H9 (cell line): ENCODE results near the gene ANKRD13A. TPM values are rescaled to one million over a fixed set of nuclear protein-coding genes. Genes with fewer than 3 reads are reported as not detected.

Experiments used
- DNase-seq: peaks from one replicate; pipeline ENCODE4 v3.0.0-alpha.2; 2017
- H2AFZ ChIP-seq: one replicate; pipeline ENCODE4 v1.6.1; 2013; ENCODE audit warnings: mild to moderate bottlenecking, low read length, control low read depth, moderate library complexity
- H2AK5ac ChIP-seq: 2 replicates; pipeline ENCODE4 v1.6.1; 2013; ENCODE audit warnings: low read length, control low read depth, mixed read lengths; ENCODE audit not compliant: insufficient read length
- H2BK120ac ChIP-seq: one replicate; pipeline ENCODE4 v1.6.1; 2013; ENCODE audit warnings: low read depth, mild to moderate bottlenecking, low read length, control low read depth, inconsistent platforms; ENCODE audit not compliant: poor library complexity, severe bottlenecking
- H2BK12ac ChIP-seq: 2 replicates; pipeline ENCODE4 v1.6.1; 2013; ENCODE audit warnings: low read length, control low read depth, mixed read lengths, low read depth; ENCODE audit not compliant: insufficient read length
- H2BK15ac ChIP-seq: 2 replicates; pipeline ENCODE4 v1.6.1; 2013; ENCODE audit warnings: low read depth, low read length, control low read depth
- H2BK20ac ChIP-seq: one replicate; pipeline ENCODE4 v1.6.1; 2013; ENCODE audit warnings: low read depth, mild to moderate bottlenecking, low read length, control low read depth, inconsistent platforms; ENCODE audit not compliant: poor library complexity, severe bottlenecking
- H2BK5ac ChIP-seq: 2 replicates; pipeline ENCODE4 v1.6.1; 2013; ENCODE audit warnings: low read length, control low read depth, mixed read lengths; ENCODE audit not compliant: insufficient read length
- H3K14ac ChIP-seq: 2 replicates; pipeline ENCODE4 v1.6.1; 2013; ENCODE audit warnings: low read length, control low read depth; ENCODE audit not compliant: insufficient read depth
- H3K18ac ChIP-seq: 2 replicates; pipeline ENCODE4 v1.6.1; 2013; ENCODE audit warnings: low read depth, mild to moderate bottlenecking, mixed read lengths, low read length, control low read depth; ENCODE audit not compliant: insufficient read length
- H3K23ac ChIP-seq: 2 replicates; pipeline ENCODE4 v1.6.1; 2013; ENCODE audit warnings: low read length, control low read depth, mixed read lengths, low read depth; ENCODE audit not compliant: insufficient read length
- H3K23me2 ChIP-seq: 2 replicates; pipeline ENCODE4 v1.6.1; 2013; ENCODE audit warnings: low read depth, mild to moderate bottlenecking, mixed read lengths, low read length, control low read depth; ENCODE audit not compliant: insufficient read length, poor library complexity, severe bottlenecking
- H3K27ac ChIP-seq: 2 replicates; pipeline ENCODE4 v1.5.1; 2013; ENCODE audit warnings: low read length, control low read depth, mixed read lengths, low read depth; ENCODE audit not compliant: insufficient read length
- H3K27me3 ChIP-seq: 2 replicates; pipeline ENCODE4 v1.6.1; 2013; ENCODE audit warnings: low read length, control low read depth, inconsistent platforms; ENCODE audit not compliant: insufficient read depth
- H3K4ac ChIP-seq: 2 replicates; pipeline ENCODE4 v1.6.1; 2013; ENCODE audit warnings: low read depth, mild to moderate bottlenecking, control low read depth, inconsistent platforms, low read length, moderate library complexity
- H3K4me1 ChIP-seq: 2 replicates; pipeline ENCODE4 v1.6.1; 2013; ENCODE audit warnings: low read length, control low read depth, inconsistent platforms; ENCODE audit not compliant: insufficient read depth
- H3K4me2 ChIP-seq: 2 replicates; pipeline ENCODE4 v1.6.1; 2013; ENCODE audit warnings: low read length, control low read depth, mixed read lengths; ENCODE audit not compliant: insufficient read length, insufficient read depth
- H3K56ac ChIP-seq: 2 replicates; pipeline ENCODE4 v1.6.1; 2013; ENCODE audit warnings: low read depth, mild to moderate bottlenecking, mixed read lengths, low read length, control low read depth; ENCODE audit not compliant: insufficient read length
- H3K79me1 ChIP-seq: 2 replicates; pipeline ENCODE4 v1.6.1; 2013; ENCODE audit warnings: low read depth, mild to moderate bottlenecking, moderate library complexity, low read length, control low read depth, inconsistent platforms; ENCODE audit not compliant: insufficient read depth, poor library complexity, severe bottlenecking
- H3K79me2 ChIP-seq: 2 replicates; pipeline ENCODE4 v1.6.1; 2013; ENCODE audit warnings: low read length, control low read depth, inconsistent platforms; ENCODE audit not compliant: insufficient read depth
- H3K9ac ChIP-seq: 2 replicates; pipeline ENCODE4 v1.6.1; 2013; ENCODE audit warnings: low read length, control low read depth, mixed read lengths; ENCODE audit not compliant: insufficient read length; ENCODE audit errors: extremely low read depth
- H3K9me3 ChIP-seq: one replicate; pipeline ENCODE4 v1.6.1; 2013; ENCODE audit warnings: low read depth, low read length, inconsistent platforms; ENCODE audit not compliant: control insufficient read depth
- H3T11ph ChIP-seq: one replicate; pipeline ENCODE4 v1.6.1; 2013; ENCODE audit warnings: mild to moderate bottlenecking, low read length, control low read depth, inconsistent platforms
- H4K20me1 ChIP-seq: one replicate; pipeline ENCODE4 v1.6.1; 2013; ENCODE audit not compliant: control insufficient read depth, insufficient read length, insufficient read depth
- H4K5ac ChIP-seq: 2 replicates; pipeline ENCODE4 v1.6.1; 2013; ENCODE audit warnings: low read depth, mild to moderate bottlenecking, mixed read lengths, low read length, control low read depth; ENCODE audit not compliant: insufficient read length
- H4K8ac ChIP-seq: replicated peaks from 2 replicates; pipeline ENCODE4 v1.6.1; 2013; ENCODE audit warnings: low read length, control low read depth, mixed read lengths, low read depth; ENCODE audit not compliant: insufficient read length
- H4K91ac ChIP-seq: 2 replicates; pipeline ENCODE4 v1.6.1; 2013; ENCODE audit warnings: low read depth, mild to moderate bottlenecking, moderate library complexity, mixed read lengths, low read length, control low read depth; ENCODE audit not compliant: insufficient read length
- H3K27ac Mint-ChIP-seq, 3 experiments: 2 replicates in 2 of 3; 3 replicates in 1 of 3; pipeline ENCODE4 v1.8.0; 2020 to 2021; ENCODE audit warnings: mixed read lengths in 3 of 3, mild to moderate bottlenecking in 1 of 3, moderate library complexity in 1 of 3
- H3K27me3 Mint-ChIP-seq: 2 replicates; pipeline ENCODE4 v1.8.0; 2021; ENCODE audit warnings: low read depth, mild to moderate bottlenecking, moderate library complexity, mixed read lengths
- H3K36me3 Mint-ChIP-seq, 3 experiments: 2 replicates in 2 of 3; 3 replicates in 1 of 3; pipeline ENCODE4 v1.8.0; 2020 to 2021; ENCODE audit warnings: low read depth in 3 of 3, mixed read lengths in 3 of 3; ENCODE audit not compliant: insufficient read depth in 1 of 3
- H3K4me1 Mint-ChIP-seq, 2 experiments: 2 replicates each; pipeline ENCODE4 v1.8.0; 2020; ENCODE audit warnings: mixed read lengths in 2 of 2
- H3K4me3 Mint-ChIP-seq, 2 experiments: 2 replicates in 1 of 2; 3 replicates in 1 of 2; pipeline ENCODE4 v1.8.0; 2020 to 2021; ENCODE audit warnings: mild to moderate bottlenecking in 2 of 2, mixed read lengths in 2 of 2, moderate library complexity in 1 of 2
- H3K9me3 Mint-ChIP-seq, 2 experiments: 2 replicates in 1 of 2; 3 replicates in 1 of 2; pipeline ENCODE4 v1.8.0; 2020; ENCODE audit warnings: mild to moderate bottlenecking in 2 of 2, mixed read lengths in 2 of 2, moderate library complexity in 1 of 2
- CTCF ChIP-seq: fragments of 200-600 bp; sonication (generic); conservative IDR thresholded peaks from 3 replicates; pipeline ENCODE4 v1.8.0; 2021; ENCODE audit warnings: antibody characterized with exemption, mild to moderate bottlenecking
- WGBS: extraction: QIAGEN DNeasy Blood & Tissue Kit; methylation state at CpG from one replicate; pipeline ENCODE4 v1.1.7; 2013; ENCODE audit warnings: missing lambda C conversion rate, low lambda C conversion rate, mixed read lengths; ENCODE audit not compliant: insufficient read length; ENCODE audit errors: extremely low coverage; 5-methylcytosine and 5-hydroxymethylcytosine counted together
- total RNA-seq: library from RNA; stranded (reverse); gene quantifications from 2 replicates; pipeline ENCODE4 v1.2.1, GENCODE V29; 2021

The ANKRD13A gene
- total RNA-seq, 1 experiment from 2014 or later: 18.0 TPM

- Histone ChIP-seq H3K27me3 (no peaks in the 10 kb centered on the region), H4K5ac (no peak overlapping the region), H3K4me1 (no peaks in the 10 kb centered on the region), H2BK15ac (no peak overlapping the region), H2BK120ac (no peak overlapping the region), H3K23ac (no peak overlapping the region), H3K79me1 (no peaks in the 10 kb centered on the region), H4K91ac (no peak overlapping the region), H3K23me2 (no peaks in the 10 kb centered on the region), H3K27ac (no peak overlapping the region), H4K8ac (no peak overlapping the region), H2AFZ (no peak overlapping the region), H3K14ac (no peak overlapping the region), H2BK12ac (no peak overlapping the region), H3K18ac (no peak overlapping the region), H3K9ac (no peak overlapping the region), H2BK20ac (no peak overlapping the region), H2AK5ac (no peak overlapping the region), H3T11ph (no peak overlapping the region), H2BK5ac (no peak overlapping the region), H3K79me2 (no peaks in the 10 kb centered on the region), H3K9me3 (no peaks in the 10 kb centered on the region), H4K20me1 (no peaks in the 10 kb centered on the region), H3K4ac (no peak overlapping the region), H3K56ac (no peak overlapping the region), H3K4me2 (no peak overlapping the region)
- Mint-ChIP-seq H3K27ac (no peak overlapping the region), H3K4me1 (no peaks in the 10 kb centered on the region), H3K27me3 (no peaks in the 10 kb centered on the region; the same call in 1 of the 2 replicates), H3K9me3 (no peaks in the 10 kb centered on the region), H3K4me3 (no peak overlapping the region), H3K36me3 (peaks cover 23 to 63% (median 44%) of the 10 kb centered on the region in 3 experiments)
- no CpG with 5 or more reads among the region's 5 CpGs for WGBS
- DNase-seq: no peak
- no peak for TF ChIP-seq CTCF
These were observed 17.9 kb upstream of the ANKRD13A start for GRCh38 chr12:109981311-109981710.
